Mesangial cell (primary cell): ENCODE results near the gene ZNF66. TPM values are rescaled to one million over a fixed set of nuclear protein-coding genes. Genes with fewer than 3 reads are reported as not detected.

Experiments used
- total RNA-seq: library from RNA; depleted of rRNA; stranded (reverse); fragments of >200 nt; gene quantifications from 2 replicates; pipeline ENCODE4 v1.2.3, GENCODE V29; 2015

ZNF66 gene
- total RNA-seq, result 0.51 and 3.1 TPM in 2 replicates

GRCh38 chr19:20776083-20777076 is at the start of gene ZNF66:
ZNF66 (plus strand) TSS chr19:20776304; CDS start chr19:20776448, 144 bp downstream.

Other genes with a start within 250 kb of the ZNF66 start
- gene ZNF737, start 210.5 kb upstream of the ZNF66 start, total RNA-seq, result 8.7 and 9.3 TPM in 2 replicates
- gene ZNF626, start 114.7 kb upstream of the ZNF66 start, total RNA-seq, result 4.6 and 5.5 TPM in 2 replicates
- gene ZNF85, start 146.9 kb downstream of the ZNF66 start, total RNA-seq, result 2.7 and 8.0 TPM in 2 replicates
- 3.4 and 4.3 TPM in 2 replicates for gene ZNF430, start 244.4 kb downstream of the ZNF66 start, total RNA-seq